ENCODE measurements around the gene PLK2. TPM values are rescaled to one million over a fixed set of nuclear protein-coding genes. Genes with fewer than 3 reads are reported as not detected.

Gene PLK2
- total RNA-seq, 1 donor from 2014 or later, result 10.9 TPM

DNA sequence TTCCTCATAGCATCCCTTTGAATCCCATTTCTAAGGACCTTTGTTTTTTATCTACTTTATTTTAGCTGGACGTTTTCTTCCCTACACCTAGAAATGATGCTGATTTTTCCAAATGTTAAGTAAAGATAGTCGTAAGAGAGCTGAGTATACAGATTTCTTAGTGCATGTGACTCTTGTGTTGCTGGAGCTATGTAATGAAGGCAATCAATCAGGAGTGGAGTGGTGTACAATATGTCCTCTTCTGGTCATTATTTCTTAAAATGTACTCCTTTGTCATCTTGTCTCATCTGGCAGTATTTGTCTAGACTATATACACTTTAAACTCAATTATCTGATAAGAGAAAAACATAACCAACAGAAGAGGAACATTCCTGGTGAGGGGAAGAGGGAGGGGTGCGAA, 44.9 kb upstream of the PLK2 start:
- Mint-ChIP-seq H3K36me3 (ENCODE audit: low read depth) (peaks cover 4% of the 10 kb centered on the region), H3K27me3 (no peaks in the 10 kb centered on the region), H3K4me3 (peak overlapping the region; percentile 5), H3K9me3 (peaks cover 7% of the 10 kb centered on the region), H3K27ac (peak overlapping the region; percentile 78), H3K4me1 (peaks cover 93% of the 10 kb centered on the region)
- ChIA-PET CTCF (interaction anchor here (1.4 to 2.2 kb wide), 2 partner anchors 13 to 27 kb away, joined by 4 to 8 read pairs; partner anchors contain the start of gene GAPT), POLR2A (interaction anchor here (2.2 to 2.5 kb wide), 2 partner anchors 8 to 12 kb away, joined by 5 to 11 read pairs; partner anchors contain the start of gene GAPT)
- DNase-seq (no peak), ATAC-seq (ENCODE audit: low read depth) (no peak)
- intact Hi-C loops (cut with micrococcal nuclease), result loop anchor here (10.0 kb wide), 1 partner anchor 1060 kb away; no protein-coding TSS in a partner anchor
- TF ChIP-seq, protein P1, sequence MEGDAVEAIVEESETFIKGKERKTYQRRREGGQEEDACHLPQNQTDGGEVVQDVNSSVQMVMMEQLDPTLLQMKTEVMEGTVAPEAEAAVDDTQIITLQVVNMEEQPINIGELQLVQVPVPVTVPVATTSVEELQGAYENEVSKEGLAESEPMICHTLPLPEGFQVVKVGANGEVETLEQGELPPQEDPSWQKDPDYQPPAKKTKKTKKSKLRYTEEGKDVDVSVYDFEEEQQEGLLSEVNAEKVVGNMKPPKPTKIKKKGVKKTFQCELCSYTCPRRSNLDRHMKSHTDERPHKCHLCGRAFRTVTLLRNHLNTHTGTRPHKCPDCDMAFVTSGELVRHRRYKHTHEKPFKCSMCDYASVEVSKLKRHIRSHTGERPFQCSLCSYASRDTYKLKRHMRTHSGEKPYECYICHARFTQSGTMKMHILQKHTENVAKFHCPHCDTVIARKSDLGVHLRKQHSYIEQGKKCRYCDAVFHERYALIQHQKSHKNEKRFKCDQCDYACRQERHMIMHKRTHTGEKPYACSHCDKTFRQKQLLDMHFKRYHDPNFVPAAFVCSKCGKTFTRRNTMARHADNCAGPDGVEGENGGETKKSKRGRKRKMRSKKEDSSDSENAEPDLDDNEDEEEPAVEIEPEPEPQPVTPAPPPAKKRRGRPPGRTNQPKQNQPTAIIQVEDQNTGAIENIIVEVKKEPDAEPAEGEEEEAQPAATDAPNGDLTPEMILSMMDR (IDR thresholded peaks at IDR 0.05), result no peak

GRCh38 chr5:58503390-58504046, 43.6 kb upstream of the PLK2 start:
- ChIA-PET POLR2A (no interaction called here), CTCF (interaction anchor here (0.9 kb wide), 1 partner anchor 21 kb away, joined by 3 read pairs; no protein-coding TSS in a partner anchor)
- peaks cover 96% of the 10 kb centered on the region for H3K4me1 Mint-ChIP-seq
- intact Hi-C loops (cut with micrococcal nuclease), result loop anchor here (10.0 kb wide), 1 partner anchor 1061 kb away; no protein-coding TSS in a partner anchor
- H3K36me3 Mint-ChIP-seq (ENCODE audit: low read depth), result peaks cover 3% of the 10 kb centered on the region
- ATAC-seq (ENCODE audit: low read depth) (no peak), DNase-seq (no peak)
- H3K27me3 Mint-ChIP-seq, result no peaks in the 10 kb centered on the region
- H3K27ac Mint-ChIP-seq, result no peak overlapping the region
- peaks cover 3% of the 10 kb centered on the region for H3K9me3 Mint-ChIP-seq
- no peak overlapping the region for H3K4me3 Mint-ChIP-seq
- TF ChIP-seq, protein P1 (IDR thresholded peaks at IDR 0.05), result no peak

DNA sequence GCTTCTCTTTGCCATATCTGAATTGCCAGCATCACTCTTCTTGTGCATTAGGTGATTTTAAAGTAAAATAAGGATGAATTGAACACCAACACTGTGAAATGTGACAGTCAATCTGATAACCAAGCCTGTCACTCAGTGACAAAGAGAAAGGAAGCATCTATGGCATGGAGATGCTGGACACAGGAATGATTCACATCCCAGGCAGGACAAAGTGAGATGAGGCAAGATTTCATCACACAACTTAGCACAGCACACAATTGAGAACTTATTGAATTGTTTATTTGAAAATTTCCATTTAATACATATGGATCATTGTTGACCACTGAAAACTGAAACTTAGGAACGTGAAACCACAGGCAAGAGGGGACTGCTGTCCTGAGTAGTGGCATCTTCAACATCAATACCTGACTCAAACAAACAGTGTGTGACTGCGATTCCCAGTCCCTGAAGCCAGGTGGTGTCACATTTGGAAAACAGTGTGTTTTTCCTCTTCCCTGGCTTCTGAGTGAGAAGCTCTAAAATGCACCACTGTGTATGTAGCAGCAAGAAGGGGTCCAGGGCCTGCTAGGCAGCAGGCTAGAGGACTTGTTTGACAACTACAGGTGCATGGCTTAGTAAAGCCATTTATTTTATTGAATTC, 42.0 kb upstream of the PLK2 start:
- no peak for ATAC-seq (ENCODE audit: low read depth)
- peaks cover 97% of the 10 kb centered on the region for H3K4me1 Mint-ChIP-seq
- peaks cover 9% of the 10 kb centered on the region for H3K9me3 Mint-ChIP-seq
- peaks cover 9% of the 10 kb centered on the region for H3K36me3 Mint-ChIP-seq (ENCODE audit: low read depth)
- no peak for DNase-seq
- no peak overlapping the region for H3K27ac Mint-ChIP-seq
- H3K27me3 Mint-ChIP-seq, result no peaks in the 10 kb centered on the region
- ChIA-PET POLR2A (interaction anchor here (0.6 kb wide), 2 partner anchors 240 to 1604 kb away, joined by 5 to 6 read pairs; no protein-coding TSS in a partner anchor), CTCF (no interaction called here)
- intact Hi-C loops (cut with micrococcal nuclease), result loop anchor here (10.0 kb wide), 1 partner anchor 1063 kb away; no protein-coding TSS in a partner anchor
- H3K4me3 Mint-ChIP-seq, result no peak overlapping the region
- TF ChIP-seq, protein P1 (IDR thresholded peaks at IDR 0.05), result no peak

DNA sequence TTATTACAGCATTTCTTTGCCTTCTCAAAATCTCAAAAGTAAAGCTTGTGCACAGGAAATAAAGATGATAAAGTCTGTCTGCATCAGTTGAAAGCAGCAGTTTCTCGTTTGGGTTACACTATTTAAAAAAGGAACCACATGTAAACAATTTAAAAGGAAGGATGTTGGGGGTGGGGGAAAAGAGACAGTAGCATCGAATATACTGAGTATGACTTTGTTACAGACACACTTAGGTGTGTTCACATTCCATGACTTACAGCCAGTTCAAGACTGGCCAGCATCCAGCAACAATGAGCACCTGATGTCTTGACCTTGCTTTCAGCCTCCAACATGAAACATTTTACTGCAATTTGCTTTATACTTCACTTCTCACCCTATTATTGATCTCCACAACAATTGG, 40.1 kb upstream of the PLK2 start:
- TF ChIP-seq, protein P1 (IDR thresholded peaks at IDR 0.05), result no peak
- Mint-ChIP-seq H3K9me3 (peaks cover 21% of the 10 kb centered on the region), H3K4me3 (peak overlapping the region; percentile 72), H3K27ac (peak overlapping the region; percentile 94), H3K27me3 (no peaks in the 10 kb centered on the region), H3K36me3 (ENCODE audit: low read depth) (peaks cover 27% of the 10 kb centered on the region), H3K4me1 (peaks cover 97% of the 10 kb centered on the region)
- DNase-seq (no peak), ATAC-seq (ENCODE audit: low read depth) (peak; percentile 34)
- intact Hi-C loops (cut with micrococcal nuclease), result loop anchor here (1.0 to 10.0 kb wide), 3 partner anchors 9 to 1065 kb away; partner anchors contain the start of gene GAPT
- POLR2A ChIA-PET, result interaction anchor here (1.2 to 1.6 kb wide), 2 partner anchors 10 to 40 kb away, joined by 3 to 5 read pairs; partner anchors contain the start of gene PLK2
- CTCF ChIA-PET, result interaction anchor here (0.9 kb wide), 1 partner anchor 37 kb away, joined by 4 read pairs; no protein-coding TSS in a partner anchor
